Brain microvascular endothelial cell (primary cell): ENCODE measurements around the gene XPNPEP1.

Experiments used
- DNase-seq: peaks from one replicate; pipeline ENCODE4 v3.0.0-alpha.2; 2020
- H3K27ac ChIP-seq: fragments of 250-450 bp; sonication (Bioruptor Pico); 2 replicates; pipeline ENCODE4 v1.5.1; 2020; ENCODE audit warnings: mild to moderate bottlenecking, moderate library complexity
- H3K27me3 ChIP-seq: fragments of 250-450 bp; sonication (Bioruptor Pico); replicated peaks from 2 replicates; pipeline ENCODE4 v1.5.1; 2020; ENCODE audit warnings: mild to moderate bottlenecking
- H3K36me3 ChIP-seq: fragments of 250-450 bp; sonication (Bioruptor Pico); replicated peaks from 2 replicates; pipeline ENCODE4 v1.5.1; 2020; ENCODE audit warnings: mild to moderate bottlenecking
- H3K4me3 ChIP-seq: 2 replicates; pipeline ENCODE4 v1.5.1; 2011; ENCODE audit warnings: low read depth, mild to moderate bottlenecking, control low read depth, low read length, moderate library complexity
- in situ Hi-C: cut with HindIII; loops from 2 replicates; pipeline ENCODE4 v1.10.0; 2017; ENCODE audit warnings: low sequenced_read_pairs, low pct_ligation_motif_present
- TF ChIP-seq, protein P1 (sequence below): IDR thresholded peaks from 2 replicates; pipeline ENCODE4 v1.5.1; 2011; ENCODE audit warnings: low read depth, mild to moderate bottlenecking, moderate library complexity, low read length, control low read depth, inconsistent platforms; ENCODE audit errors: missing control alignments

Gene XPNPEP1

DNA sequence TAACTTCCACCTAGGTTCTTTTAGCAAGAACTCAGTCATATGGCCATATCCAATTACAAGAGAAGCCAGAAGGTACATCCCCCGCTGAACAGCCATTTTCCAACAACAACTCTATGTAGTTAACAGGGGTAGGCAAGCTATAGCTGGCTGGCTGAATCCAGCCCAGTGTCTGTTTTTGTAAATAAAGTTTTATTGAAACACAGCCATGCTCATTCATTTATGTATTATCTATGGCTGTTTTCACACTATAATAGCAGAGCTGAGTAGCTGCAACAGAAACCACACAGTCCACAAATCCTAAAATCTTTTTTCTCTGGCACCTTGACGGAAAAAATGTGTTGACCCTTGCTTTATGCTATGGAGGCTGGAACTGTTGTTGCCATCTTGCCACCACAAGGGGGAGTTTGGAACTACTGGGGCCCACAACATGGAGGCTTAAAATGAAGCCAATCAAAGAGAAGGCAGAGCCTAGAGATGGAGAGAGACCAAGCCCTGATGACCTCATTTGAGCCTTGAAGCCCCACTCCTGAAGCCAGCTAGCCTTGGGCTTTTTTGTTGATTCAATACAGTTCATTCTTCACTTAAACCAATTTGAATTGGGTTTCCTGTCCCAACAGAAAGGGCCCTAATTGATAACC lies 33.3 kb upstream of the XPNPEP1 start:
- H3K36me3 ChIP-seq: no peaks in the 10 kb centered on the region
- in situ Hi-C loops: no loop called here
- no peak overlapping the region for H3K27ac ChIP-seq
- no peak overlapping the region for H3K4me3 ChIP-seq
- TF ChIP-seq, protein P1, sequence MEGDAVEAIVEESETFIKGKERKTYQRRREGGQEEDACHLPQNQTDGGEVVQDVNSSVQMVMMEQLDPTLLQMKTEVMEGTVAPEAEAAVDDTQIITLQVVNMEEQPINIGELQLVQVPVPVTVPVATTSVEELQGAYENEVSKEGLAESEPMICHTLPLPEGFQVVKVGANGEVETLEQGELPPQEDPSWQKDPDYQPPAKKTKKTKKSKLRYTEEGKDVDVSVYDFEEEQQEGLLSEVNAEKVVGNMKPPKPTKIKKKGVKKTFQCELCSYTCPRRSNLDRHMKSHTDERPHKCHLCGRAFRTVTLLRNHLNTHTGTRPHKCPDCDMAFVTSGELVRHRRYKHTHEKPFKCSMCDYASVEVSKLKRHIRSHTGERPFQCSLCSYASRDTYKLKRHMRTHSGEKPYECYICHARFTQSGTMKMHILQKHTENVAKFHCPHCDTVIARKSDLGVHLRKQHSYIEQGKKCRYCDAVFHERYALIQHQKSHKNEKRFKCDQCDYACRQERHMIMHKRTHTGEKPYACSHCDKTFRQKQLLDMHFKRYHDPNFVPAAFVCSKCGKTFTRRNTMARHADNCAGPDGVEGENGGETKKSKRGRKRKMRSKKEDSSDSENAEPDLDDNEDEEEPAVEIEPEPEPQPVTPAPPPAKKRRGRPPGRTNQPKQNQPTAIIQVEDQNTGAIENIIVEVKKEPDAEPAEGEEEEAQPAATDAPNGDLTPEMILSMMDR: peak; percentile 87
- peak; percentile 42 for DNase-seq
- H3K27me3 ChIP-seq: no peaks in the 10 kb centered on the region

DNA sequence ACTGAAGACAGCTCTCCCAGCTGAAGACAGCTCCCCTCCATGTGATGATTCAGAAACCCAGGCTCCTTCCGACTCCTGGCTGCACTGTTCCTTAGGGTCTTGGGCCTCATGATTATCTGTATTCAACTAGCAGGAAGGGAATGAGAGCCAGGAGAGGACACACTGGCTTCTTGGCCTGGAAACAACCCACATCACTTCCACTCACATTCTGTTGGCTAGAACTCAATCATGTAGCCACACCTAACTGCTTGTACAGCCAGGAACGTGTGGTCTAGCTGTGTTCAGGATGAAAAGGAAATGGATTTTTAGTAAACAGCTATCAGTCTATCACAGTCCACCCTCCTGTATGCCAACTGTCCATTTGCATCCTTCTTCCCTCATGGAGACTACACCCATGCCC lies 30.5 kb upstream of the XPNPEP1 start:
- H3K27ac ChIP-seq: no peak overlapping the region

DNA sequence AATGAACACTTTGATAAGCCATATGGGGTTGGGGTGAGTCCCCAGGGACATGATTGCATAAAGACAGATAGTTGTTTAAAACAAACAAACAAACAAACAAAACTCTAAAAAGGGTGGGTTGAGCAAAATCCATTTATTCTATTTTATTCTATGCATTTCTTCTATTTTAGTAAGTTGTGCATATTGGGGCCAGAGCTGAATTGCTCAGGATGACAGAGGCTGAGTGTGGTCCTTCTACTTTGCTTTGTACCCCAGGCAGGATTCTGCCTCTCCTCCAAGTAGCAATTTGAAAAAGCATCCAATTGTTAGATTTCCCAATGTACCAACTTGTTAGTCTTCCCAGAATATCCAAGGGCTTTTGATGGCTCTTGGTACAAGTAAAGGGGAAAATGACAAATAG lies 29.2 kb upstream of the XPNPEP1 start:
- Histone ChIP-seq H3K27ac (no peak overlapping the region), H3K27me3 (no peaks in the 10 kb centered on the region)
- TF ChIP-seq, protein P1: no peak

More for the DNA sequence above, 30.5 kb upstream of the XPNPEP1 start:
- Histone ChIP-seq H3K27me3 (no peaks in the 10 kb centered on the region), H3K4me3 (no peak overlapping the region), H3K36me3 (no peaks in the 10 kb centered on the region)
- in situ Hi-C loops: no loop called here
- DNase-seq: no peak
- TF ChIP-seq, protein P1: no peak

DNA sequence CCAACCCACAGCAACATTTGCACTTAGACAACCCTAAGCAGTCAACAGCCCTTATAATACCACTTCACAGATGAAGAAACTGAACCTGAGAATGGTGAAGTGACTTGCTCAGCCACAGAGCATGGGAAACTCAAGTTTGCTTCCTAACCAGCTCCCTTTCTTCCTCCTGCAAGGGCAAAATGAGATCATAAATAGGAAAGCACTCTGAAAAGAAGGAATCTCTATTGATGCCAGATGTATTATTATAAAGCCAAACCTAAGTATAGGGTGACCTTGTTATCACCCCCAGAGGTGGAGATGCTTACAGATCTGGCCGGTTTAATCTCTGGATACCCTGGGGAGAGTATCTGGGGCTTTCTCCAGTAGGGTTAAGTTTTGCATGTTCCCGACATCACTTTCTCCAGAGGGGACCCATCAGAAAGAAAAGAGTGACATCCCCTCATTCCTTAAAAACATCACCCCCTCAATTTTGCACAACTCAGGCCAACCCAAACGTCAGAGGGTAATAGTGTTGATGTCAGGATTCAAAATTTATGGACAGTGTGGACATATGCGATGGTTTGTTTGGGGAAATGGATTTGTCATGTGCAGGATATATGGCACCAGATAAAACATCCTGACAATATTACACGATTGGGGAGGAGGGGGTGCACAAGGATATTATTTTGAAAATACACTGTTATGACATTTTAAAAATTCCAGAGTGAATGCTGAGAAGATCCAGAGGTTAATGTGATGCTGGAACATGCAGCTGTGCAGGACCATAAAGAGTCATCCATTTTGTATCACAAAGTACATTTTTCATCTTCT lies 24.0 kb upstream of the XPNPEP1 start:
- in situ Hi-C loops: no loop called here
- no peak overlapping the region for H3K27ac ChIP-seq
- no peaks in the 10 kb centered on the region for H3K27me3 ChIP-seq
- TF ChIP-seq, protein P1: no peak
- no peak for DNase-seq
- no peaks in the 10 kb centered on the region for H3K36me3 ChIP-seq
- no peak overlapping the region for H3K4me3 ChIP-seq

More for the DNA sequence above, 29.2 kb upstream of the XPNPEP1 start:
- no peaks in the 10 kb centered on the region for H3K36me3 ChIP-seq
- in situ Hi-C loops: no loop called here
- DNase-seq: no peak
- no peak overlapping the region for H3K4me3 ChIP-seq

DNA sequence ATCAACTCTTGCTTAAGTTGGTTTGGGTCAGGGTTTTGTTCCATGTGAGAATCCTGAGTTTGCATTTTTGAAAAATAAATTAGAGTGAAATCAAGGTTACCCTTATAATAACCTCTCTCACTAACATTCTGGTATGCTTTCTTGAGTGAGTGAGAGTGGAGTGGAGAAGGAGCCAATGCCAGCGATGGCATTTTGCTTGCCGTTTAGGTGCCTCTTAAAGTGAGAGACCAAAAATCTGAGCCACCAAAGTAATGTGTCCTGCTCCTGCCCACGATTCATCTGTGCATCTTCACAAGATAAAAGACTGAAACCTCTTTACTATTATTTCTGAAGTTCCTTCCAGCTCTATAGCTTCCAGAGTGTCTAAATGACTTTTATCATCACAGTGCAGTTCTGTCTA lies 23.4 kb upstream of the XPNPEP1 start:
- in situ Hi-C loops: no loop called here
- Histone ChIP-seq H3K4me3 (no peak overlapping the region), H3K27ac (no peak overlapping the region), H3K36me3 (no peaks in the 10 kb centered on the region), H3K27me3 (no peaks in the 10 kb centered on the region)
- TF ChIP-seq, protein P1: no peak
- DNase-seq: no peak
